CD4-positive, alpha-beta memory T cell (primary cell): Measurements from ENCODE around the gene CISD1. TPM values are rescaled to one million over a fixed set of nuclear protein-coding genes. Genes with fewer than 3 reads are reported as not detected.

Experiments
- CTCF ChIA-PET: fragments of 350-600 bp; sonication (Branson Sonifier 250); formaldehyde crosslinking; loops from one replicate; lab custom pipeline; 2021; ENCODE audit warnings: inconsistent platforms; ENCODE audit not compliant: partially characterized antibody; lab: Charles Lee
- POLR2A ChIA-PET: fragments of 350-600 bp; sonication (Branson Sonifier 250); formaldehyde crosslinking; loops from one replicate; lab custom pipeline; 2021; ENCODE audit not compliant: partially characterized antibody; lab: Charles Lee
- DNase-seq, 5 donors: peaks; one replicate each; pipeline versions ENCODE4 v3.0.0 to v3.0.0-alpha.2; 2020 to 2022; ENCODE audit warnings: mixed read lengths in 1 of 5
- H3K27ac ChIP-seq: one replicate; pipeline ENCODE4 v1.7.0; 2013; ENCODE audit warnings: low read depth, low read length
- H3K27me3 ChIP-seq: 2 replicates; pipeline ENCODE4 v1.7.0; 2013; ENCODE audit warnings: mild to moderate bottlenecking, low read length, moderate library complexity; ENCODE audit not compliant: insufficient read depth
- H3K36me3 ChIP-seq: 2 replicates; pipeline ENCODE4 v1.7.0; 2013; ENCODE audit warnings: mild to moderate bottlenecking, low read length, moderate library complexity; ENCODE audit not compliant: insufficient read depth
- H3K4me1 ChIP-seq: 2 replicates; pipeline ENCODE4 v1.7.0; 2013; ENCODE audit warnings: mild to moderate bottlenecking, low read length, moderate library complexity; ENCODE audit not compliant: insufficient read depth
- H3K4me3 ChIP-seq, 2 donors: one replicate each; pipeline ENCODE4 v1.7.0; 2013; ENCODE audit warnings: low read length in 2 of 2, mild to moderate bottlenecking in 1 of 2
- H3K9me3 ChIP-seq, 2 donors: one replicate each; pipeline ENCODE4 v1.7.0; 2013; ENCODE audit warnings: low read length in 2 of 2, control low read depth in 1 of 2; ENCODE audit not compliant: control insufficient read depth in 1 of 2
- H3K27ac Mint-ChIP-seq, 7 donors: one replicate each; pipeline ENCODE4 v1.8.0; 2020 to 2021; ENCODE audit warnings: mixed read lengths in 7 of 7, mild to moderate bottlenecking in 6 of 7, inconsistent platforms in 3 of 7, moderate library complexity in 3 of 7
- H3K27me3 Mint-ChIP-seq, 2 donors: one replicate each; pipeline ENCODE4 v1.8.0; 2020 to 2021; ENCODE audit warnings: mixed read lengths in 2 of 2
- H3K36me3 Mint-ChIP-seq, 2 donors: one replicate each; pipeline ENCODE4 v1.8.0; 2020 to 2021; ENCODE audit warnings: mixed read lengths in 2 of 2, inconsistent platforms in 1 of 2, mild to moderate bottlenecking in 1 of 2
- H3K4me1 Mint-ChIP-seq, 4 donors: one replicate each; pipeline ENCODE4 v1.8.0; 2020 to 2021; ENCODE audit warnings: mixed read lengths in 4 of 4, mild to moderate bottlenecking in 1 of 4
- H3K4me3 Mint-ChIP-seq, 8 donors: one replicate each; pipeline ENCODE4 v1.8.0; 2020 to 2021; ENCODE audit warnings: mixed read lengths in 8 of 8, mild to moderate bottlenecking in 7 of 8, moderate library complexity in 6 of 8, inconsistent platforms in 3 of 8
- H3K9me3 Mint-ChIP-seq, 8 donors: one replicate each; pipeline ENCODE4 v1.8.0; 2020 to 2021; ENCODE audit warnings: mixed read lengths in 8 of 8, mild to moderate bottlenecking in 5 of 8, inconsistent platforms in 3 of 8, moderate library complexity in 1 of 8
- intact Hi-C: fragments of 100-400 bp; cut with micrococcal nuclease; formaldehyde crosslinking; loops from one replicate; pipeline ENCODE4 v1.15.1; 2023
- polyA plus RNA-seq, 2 donors: library from polyadenylated mRNA; unstranded; fragments of 300-500 nt; fragmentation: Illumina TruSeq; gene quantifications; one replicate each; pipeline ENCODE4 v1.2.3, GENCODE V29; 2021
- total RNA-seq, 2 experiments: library from RNA; stranded (reverse); gene quantifications; one replicate each; pipeline ENCODE4 v1.2.3, GENCODE V29; 2021

CISD1 gene
- total and polyA plus RNA-seq, 4 experiments from 2014 or later = 13.7 to 61.1 (median 32.3) TPM

GRCh38 chr10:58282615-58283014 is 13.7 kb downstream of the CISD1 start:
- intact Hi-C loops = loop anchor here (1.0 kb wide), 1 partner anchor 17 kb away; no protein-coding TSS in a partner anchor
- peak in 4 of 5 donors; percentile 13 to 65 (median 42) for DNase-seq
- CTCF ChIA-PET = interaction anchor here (1.0 kb wide), 1 partner anchor 17 kb away, joined by 5 read pairs; no protein-coding TSS in a partner anchor
- Mint-ChIP-seq H3K4me3 (peak overlapping the region; percentile 21 to 78 (median 46)), H3K27me3 (no peaks in the 10 kb centered on the region), H3K4me1 (peaks cover 13 to 21% (median 14%) of the 10 kb centered on the region in 4 donors), H3K27ac (peak overlapping the region; percentile 30 to 95 (median 84)), H3K36me3 (peaks cover 3 to 8% of the 10 kb centered on the region in 2 donors), H3K9me3 (no peaks in the 10 kb centered on the region)
- no peaks in the 10 kb centered on the region for H3K36me3 ChIP-seq
- POLR2A ChIA-PET = interaction anchor here (0.7 kb wide), 1 partner anchor 14 kb away, joined by 4 read pairs; the partner anchor contains the start of gene CISD1
- no peaks in the 10 kb centered on the region for H3K9me3 ChIP-seq
- H3K4me1 ChIP-seq = peaks cover 13% of the 10 kb centered on the region
- no peaks in the 10 kb centered on the region for H3K27me3 ChIP-seq
- H3K27ac ChIP-seq = peak overlapping the region; percentile 38
- H3K4me3 ChIP-seq = peak overlapping the region in 1 of 2 donors; percentile 11

GRCh38 chr10:58291538-58292174 is 22.7 kb downstream of the CISD1 start:
- ChIA-PET POLR2A (interaction anchor here (0.8 kb wide), 1 partner anchor 93 kb away, joined by 3 read pairs; no protein-coding TSS in a partner anchor), CTCF (interaction anchor here (0.7 to 7.7 kb wide), 21 partner anchors 8 to 140 kb away, joined by 3 to 223 read pairs (median 4); partner anchors contain the start of gene CISD1)
- intact Hi-C loops = loop anchor here (1.0 to 2.0 kb wide), 2 partner anchors 23 to 114 kb away; partner anchors contain the start of gene CISD1
- peak overlapping the region in 1 of 8 donors; percentile 23 for H3K4me3 Mint-ChIP-seq
- H3K36me3 Mint-ChIP-seq = peaks cover 0 to 2% of the 10 kb centered on the region in 2 donors
- no peaks in the 10 kb centered on the region for H3K9me3 ChIP-seq
- DNase-seq = peak; percentile 40 to 51 (median 47)
- no peaks in the 10 kb centered on the region for H3K27me3 Mint-ChIP-seq
- H3K4me1 ChIP-seq = no peaks in the 10 kb centered on the region
- no peak overlapping the region for H3K4me3 ChIP-seq
- H3K27ac ChIP-seq = no peak overlapping the region
- H3K9me3 Mint-ChIP-seq = no peaks in the 10 kb centered on the region
- peaks cover 0 to 5% (median 2%) of the 10 kb centered on the region in 4 donors for H3K4me1 Mint-ChIP-seq
- peak overlapping the region in 1 of 7 donors; percentile 0 for H3K27ac Mint-ChIP-seq
- H3K27me3 ChIP-seq = no peaks in the 10 kb centered on the region
- no peaks in the 10 kb centered on the region for H3K36me3 ChIP-seq

- Histone ChIP-seq H3K36me3 (no peaks in the 10 kb centered on the region), H3K27me3 (no peaks in the 10 kb centered on the region), H3K27ac (no peak overlapping the region), H3K4me3 (no peak overlapping the region), H3K4me1 (no peaks in the 10 kb centered on the region), H3K9me3 (no peaks in the 10 kb centered on the region)
- H3K36me3 Mint-ChIP-seq = peaks cover 0 to 2% of the 10 kb centered on the region in 2 donors
- ChIA-PET CTCF (interaction anchor here (0.8 to 7.7 kb wide), 3 partner anchors 17 to 117 kb away, joined by 3 to 223 read pairs (median 3); no protein-coding TSS in a partner anchor), POLR2A (no interaction called here)
- H3K27me3 Mint-ChIP-seq = no peaks in the 10 kb centered on the region
- H3K9me3 Mint-ChIP-seq = no peaks in the 10 kb centered on the region
- DNase-seq = no peak
- no peak overlapping the region for H3K27ac Mint-ChIP-seq
- intact Hi-C loops = no loop called here
- no peak overlapping the region for H3K4me3 Mint-ChIP-seq
- H3K4me1 Mint-ChIP-seq = peaks cover 0 to 5% (median 2%) of the 10 kb centered on the region in 4 donors
Observed at GRCh38 chr10:58293989-58294388, 25.0 kb downstream of the CISD1 start.

- ChIA-PET CTCF (interaction anchor here (0.6 to 2.8 kb wide), 27 partner anchors 9 to 1323 kb away, joined by 3 to 22 read pairs (median 4); partner anchors contain the start of genes CISD1 and TFAM), POLR2A (interaction anchor here (1.0 kb wide), 1 partner anchor 85 kb away, joined by 3 read pairs; the partner anchor contains the start of gene TFAM)
- Mint-ChIP-seq H3K27me3 (peaks cover 4 to 5% of the 10 kb centered on the region in 2 donors), H3K4me3 (no peak overlapping the region), H3K9me3 (no peaks in the 10 kb centered on the region), H3K4me1 (peaks cover 0 to 3% (median 0%) of the 10 kb centered on the region in 4 donors), H3K27ac (no peak overlapping the region), H3K36me3 (no peaks in the 10 kb centered on the region)
- no peak overlapping the region for H3K27ac ChIP-seq
- DNase-seq = peak; percentile 43 to 58 (median 51)
- H3K27me3 ChIP-seq = no peaks in the 10 kb centered on the region
- H3K4me3 ChIP-seq = no peak overlapping the region
- H3K4me1 ChIP-seq = no peaks in the 10 kb centered on the region
- no peaks in the 10 kb centered on the region for H3K36me3 ChIP-seq
- intact Hi-C loops = loop anchor here (1.0 to 5.0 kb wide), 3 partner anchors 17 to 233 kb away; partner anchors contain the start of gene TFAM
- H3K9me3 ChIP-seq = no peaks in the 10 kb centered on the region
Observed at GRCh38 chr10:58299580-58299979, 30.6 kb downstream of the CISD1 start.

GRCh38 chr10:58300676-58301075 is 31.7 kb downstream of the CISD1 start:
- ChIA-PET POLR2A (no interaction called here), CTCF (interaction anchor here (0.7 to 2.8 kb wide), 15 partner anchors 8 to 123 kb away, joined by 3 to 22 read pairs (median 6); partner anchors contain the start of gene TFAM)
- Mint-ChIP-seq H3K9me3 (no peaks in the 10 kb centered on the region), H3K36me3 (no peaks in the 10 kb centered on the region), H3K4me3 (no peak overlapping the region), H3K4me1 (peaks cover 0 to 3% (median 0%) of the 10 kb centered on the region in 4 donors), H3K27me3 (peaks cover 4 to 5% of the 10 kb centered on the region in 2 donors), H3K27ac (no peak overlapping the region)
- Histone ChIP-seq H3K4me1 (no peaks in the 10 kb centered on the region), H3K27ac (no peak overlapping the region), H3K27me3 (no peaks in the 10 kb centered on the region), H3K36me3 (no peaks in the 10 kb centered on the region), H3K4me3 (no peak overlapping the region), H3K9me3 (no peaks in the 10 kb centered on the region)
- intact Hi-C loops = no loop called here
- no peak for DNase-seq

GRCh38 chr10:58302254-58302653 is 33.3 kb downstream of the CISD1 start:
- DNase-seq = no peak
- no peaks in the 10 kb centered on the region for H3K4me1 ChIP-seq
- intact Hi-C loops = no loop called here
- no peaks in the 10 kb centered on the region for H3K36me3 ChIP-seq
- ChIA-PET CTCF (interaction anchor here (0.6 to 1.4 kb wide), 4 partner anchors 10 to 82 kb away, joined by 3 to 4 read pairs (median 3); no protein-coding TSS in a partner anchor), POLR2A (no interaction called here)
- Mint-ChIP-seq H3K4me3 (no peak overlapping the region), H3K27ac (no peak overlapping the region), H3K9me3 (no peaks in the 10 kb centered on the region), H3K4me1 (peaks cover 0 to 3% (median 0%) of the 10 kb centered on the region in 4 donors), H3K36me3 (no peaks in the 10 kb centered on the region), H3K27me3 (peaks cover 10% of the 10 kb centered on the region in 2 donors)
- H3K4me3 ChIP-seq = no peak overlapping the region
- H3K27me3 ChIP-seq = peaks cover 3% of the 10 kb centered on the region
- H3K27ac ChIP-seq = no peak overlapping the region
- H3K9me3 ChIP-seq = no peaks in the 10 kb centered on the region
